Measurements from ENCODE around the gene GGCX. TPM values are rescaled to one million over a fixed set of nuclear protein-coding genes. Genes with fewer than 3 reads are reported as not detected.
A peak's percentile ranks its signal among the peaks of the same experiment; 100 is the strongest.

The GGCX gene
- total and polyA plus RNA-seq, 2 of the 4 experiments (the other 2 are of a cell fraction) = 35.0 to 39.4 TPM

DNA sequence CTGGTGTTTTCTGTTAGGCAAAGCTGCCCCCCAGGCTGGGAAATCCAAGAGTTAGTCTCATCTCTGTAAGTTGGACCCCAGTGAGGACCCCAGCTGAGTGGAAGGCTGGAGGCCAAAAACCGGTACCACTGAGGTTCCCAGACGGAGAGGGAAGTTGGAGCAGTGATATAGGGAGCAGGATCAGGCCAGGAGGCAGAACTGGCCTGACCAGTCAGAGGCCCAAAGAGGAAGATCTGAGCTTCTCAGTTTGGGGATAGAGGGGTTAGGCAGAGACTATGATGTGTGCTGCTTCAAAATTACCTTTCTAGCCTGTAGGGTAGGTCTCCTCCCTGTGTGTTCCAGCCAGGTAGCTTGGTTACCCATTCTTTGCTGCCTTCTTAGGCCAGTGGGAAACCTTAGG lies 29.7 kb upstream of the GGCX start:
- Histone ChIP-seq H4K20me1 (ENCODE audit: insufficient read depth, low read length) (peaks cover 7% of the 10 kb centered on the region; the same call in 1 of the 2 replicates), H3K9ac (ENCODE audit: low read depth, low read length) (peak overlapping the region; percentile 14; the same call in 1 of the 2 replicates), H3K56ac (ENCODE audit: extremely low read depth, insufficient read depth, low read length) (peak overlapping the region; percentile 66), H3K27me3 (ENCODE audit: control insufficient read depth, insufficient read depth, low read length) (no peaks in the 10 kb centered on the region), H4K8ac (ENCODE audit: low read depth in 2 of 2, low read length in 2 of 2) (peak overlapping the region; percentile 14 to 74), H3K4ac (ENCODE audit: low read depth, low read length) (peak overlapping the region; percentile 80), H3K36me3 (ENCODE audit: control insufficient read depth, insufficient read depth, low read length) (no peaks in the 10 kb centered on the region), H3K27ac (ENCODE audit: insufficient read depth, low read length) (peak overlapping the region; percentile 38), H2BK20ac (ENCODE audit: low read depth, low read length) (peak overlapping the region; percentile 63), H4K91ac (ENCODE audit: insufficient read depth, low read depth, low read length) (peak overlapping the region; percentile 77), H3K23ac (ENCODE audit: low read depth, low read length) (peak overlapping the region; percentile 32), H2AK5ac (ENCODE audit: low read depth, low read length) (peak overlapping the region; percentile 93), H2BK5ac (ENCODE audit: low read depth, low read length, poor library complexity, severe bottlenecking) (peak overlapping the region; percentile 92), H3K4me1 (ENCODE audit: control insufficient read depth, insufficient read depth, low read length) (peaks cover 22% of the 10 kb centered on the region), H3K9me3 (ENCODE audit: control insufficient read depth, insufficient read depth, low read length) (no peaks in the 10 kb centered on the region), H2AK9ac (replicated peaks; ENCODE audit: low read depth, low read length, poor library complexity) (peak overlapping the region; percentile 77), H2AFZ (replicated peaks; ENCODE audit: low read length, poor library complexity) (peak overlapping the region; percentile 29), H3K14ac (replicated peaks; ENCODE audit: low read depth, low read length) (peak overlapping the region; percentile 90), H2BK15ac (ENCODE audit: low read depth, low read length) (peak overlapping the region; percentile 63; the same call in 2 of the 3 replicates), H4K5ac (ENCODE audit: low read depth, low read length) (peak overlapping the region; percentile 51), H3K4me3 (ENCODE audit: insufficient read depth, low read depth, low read length) (no peak overlapping the region), H3K9me1 (ENCODE audit: insufficient read depth, low read length) (peaks cover 27% of the 10 kb centered on the region), H2BK120ac (ENCODE audit: low read depth, low read length) (peak overlapping the region; percentile 77), H3K79me1 (ENCODE audit: low read depth in 1 of 2, low read length in 2 of 2) (peaks cover 27 to 72% of the 10 kb centered on the region in 2 experiments), H3K18ac (ENCODE audit: low read depth, low read length) (peak overlapping the region; percentile 74), H3K4me2 (ENCODE audit: low read depth, low read length) (peak overlapping the region; percentile 17)
- dilution Hi-C loops (cut with HindIII; ENCODE audit: low sequenced_read_pairs, unreplicated experiment) (no loop called here), in situ Hi-C loops (cut with MboI; ENCODE audit: low sequenced_read_pairs) (no loop called here), intact Hi-C loops (cut with micrococcal nuclease) (no loop called here)
- no peak for TF ChIP-seq MAZ (IDR thresholded peaks at IDR 0.05; ENCODE audit: borderline replicate concordance, low read depth, low read length)
- TF ChIP-seq, protein P1, sequence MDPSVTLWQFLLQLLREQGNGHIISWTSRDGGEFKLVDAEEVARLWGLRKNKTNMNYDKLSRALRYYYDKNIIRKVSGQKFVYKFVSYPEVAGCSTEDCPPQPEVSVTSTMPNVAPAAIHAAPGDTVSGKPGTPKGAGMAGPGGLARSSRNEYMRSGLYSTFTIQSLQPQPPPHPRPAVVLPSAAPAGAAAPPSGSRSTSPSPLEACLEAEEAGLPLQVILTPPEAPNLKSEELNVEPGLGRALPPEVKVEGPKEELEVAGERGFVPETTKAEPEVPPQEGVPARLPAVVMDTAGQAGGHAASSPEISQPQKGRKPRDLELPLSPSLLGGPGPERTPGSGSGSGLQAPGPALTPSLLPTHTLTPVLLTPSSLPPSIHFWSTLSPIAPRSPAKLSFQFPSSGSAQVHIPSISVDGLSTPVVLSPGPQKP (IDR thresholded peaks at IDR 0.05; ENCODE audit: borderline replicate concordance, low read depth, low read length) = no peak
- TF ChIP-seq SMC3 (IDR thresholded peaks at IDR 0.05; ENCODE audit: low read depth, low read length) = no peak
- no peak for TF ChIP-seq BHLHE40 (IDR thresholded peaks at IDR 0.05; ENCODE audit: low read depth, low read length)
- no peak for TF ChIP-seq MAFK (IDR thresholded peaks at IDR 0.05; ENCODE audit: low read depth, low read length)
- TF ChIP-seq, protein P2, sequence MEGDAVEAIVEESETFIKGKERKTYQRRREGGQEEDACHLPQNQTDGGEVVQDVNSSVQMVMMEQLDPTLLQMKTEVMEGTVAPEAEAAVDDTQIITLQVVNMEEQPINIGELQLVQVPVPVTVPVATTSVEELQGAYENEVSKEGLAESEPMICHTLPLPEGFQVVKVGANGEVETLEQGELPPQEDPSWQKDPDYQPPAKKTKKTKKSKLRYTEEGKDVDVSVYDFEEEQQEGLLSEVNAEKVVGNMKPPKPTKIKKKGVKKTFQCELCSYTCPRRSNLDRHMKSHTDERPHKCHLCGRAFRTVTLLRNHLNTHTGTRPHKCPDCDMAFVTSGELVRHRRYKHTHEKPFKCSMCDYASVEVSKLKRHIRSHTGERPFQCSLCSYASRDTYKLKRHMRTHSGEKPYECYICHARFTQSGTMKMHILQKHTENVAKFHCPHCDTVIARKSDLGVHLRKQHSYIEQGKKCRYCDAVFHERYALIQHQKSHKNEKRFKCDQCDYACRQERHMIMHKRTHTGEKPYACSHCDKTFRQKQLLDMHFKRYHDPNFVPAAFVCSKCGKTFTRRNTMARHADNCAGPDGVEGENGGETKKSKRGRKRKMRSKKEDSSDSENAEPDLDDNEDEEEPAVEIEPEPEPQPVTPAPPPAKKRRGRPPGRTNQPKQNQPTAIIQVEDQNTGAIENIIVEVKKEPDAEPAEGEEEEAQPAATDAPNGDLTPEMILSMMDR (conservative IDR thresholded peaks at IDR 0.05; ENCODE audit: low read depth, low read length) = no peak
- no peak for TF ChIP-seq RFX5 (IDR thresholded peaks at IDR 0.05; ENCODE audit: low read depth, low read length)
- TF ChIP-seq RAD21 (IDR thresholded peaks at IDR 0.05; ENCODE audit: low read length) = no peak
- POLR2A ChIA-PET (ENCODE audit: unreplicated experiment) = interaction anchor here (0.7 to 1.3 kb wide), 2 partner anchors 59 to 171 kb away, joined by 3 read pairs; no protein-coding TSS in a partner anchor
- no TSS peak for BruUV-seq (replicated peaks)
- no peak for DNase-seq
- ATAC-seq (ENCODE audit: low read depth) = no peak
- 100% methylated on average over 2 of the region's 2 CpGs; no CpG with 5 or more reads in 1 of the 2 experiments for WGBS, 2 experiments (ENCODE audit: extremely low coverage in 2 of 2, insufficient read length in 1 of 2)
- CTCF ChIA-PET = no interaction called here

Data from IMR-90 (cell line).